Pancreas (tissue), 10 donors: ENCODE data around the gene RPA3. TPM values are rescaled to one million over a fixed set of nuclear protein-coding genes. Genes with fewer than 3 reads are reported as not detected.

Source experiments
- ATAC-seq, 4 donors: fragments of 200-7000 bp; cut with Tn5 transposase; one replicate each; pipeline versions ENCODE4 v1.8.0 to v1.9.1; 2020; ENCODE audit warnings: mild to moderate bottlenecking in 4 of 4, moderate library complexity in 4 of 4
- DNase-seq, 6 donors: peaks; one replicate each; pipeline ENCODE4 v3.0.0-alpha.2; 2020
- FAIRE-seq: peaks from 2 replicates; lab custom pipeline; 2012; peaks lifted over from hg19 to GRCh38; lab: Jason Lieb, UNC
- H3K27ac ChIP-seq, 4 donors: fragments of 200-600 bp; sonication (generic); 1 replicate in 3 of 4; 2 replicates in 1 of 4; pipeline versions ENCODE4 v1.5.0 to v1.8.0; 2020
- H3K27me3 ChIP-seq, 4 donors: fragments of 200-600 bp; one replicate each; pipeline ENCODE4 v1.8.0; 2021
- H3K36me3 ChIP-seq, 3 donors: fragments of 200-600 bp; sonication (generic) in 1 of 3; one replicate each; pipeline versions ENCODE4 v1.5.0 to v1.8.0; 2020 to 2021
- H3K4me1 ChIP-seq, 3 donors: fragments of 200-600 bp; one replicate each; pipeline ENCODE4 v1.8.0; 2021
- H3K4me3 ChIP-seq, 4 donors: fragments of 200-600 bp; sonication (generic) in 2 of 4; one replicate each; pipeline versions ENCODE4 v1.5.0 to v1.8.0; 2020 to 2021
- H3K9me3 ChIP-seq, 4 donors: fragments of 200-600 bp; one replicate each; pipeline ENCODE4 v1.8.0; 2021
- whole genome bisulfite sequencing, 2 donors: extraction: QIAGEN DNeasy Blood & Tissue Kit; methylation state at CpG; one replicate each; pipeline ENCODE4 v1.1.7; 2013; 5-methylcytosine and 5-hydroxymethylcytosine counted together
- intact Hi-C, 3 donors: fragments of 100-400 bp; cut with DNase I; formaldehyde crosslinking; loops; one replicate each; pipeline versions ENCODE4 v1.11.1 to v1.14.2; 2022
- polyA plus RNA-seq, 2 donors: library from polyadenylated mRNA; stranded (reverse); fragments of 200-250 nt; gene quantifications; one replicate each; pipeline ENCODE4 v1.2.3, GENCODE V29; 2013
- total RNA-seq, 6 donors: library from RNA; stranded (reverse); fragmentation: NEBNext Ultra II Directional in 4 of 6; extraction: Animal tissue kit (Norgen Biotek cat#: 25700) in 4 of 6; gene quantifications; one replicate each; pipeline versions ENCODE4 v1.2.1 to v1.2.4, GENCODE V29; 2021 to 2023
- TF ChIP-seq, protein P1 (sequence below), 4 donors: fragments of 200-600 bp; sonication (generic) in 3 of 4; IDR thresholded peaks; one replicate each; pipeline versions ENCODE4 v1.5.0 to v1.8.0; 2021; ENCODE audit warnings: antibody characterized with exemption in 4 of 4
- donor health status: healthy with polysubstance abuse.
- donor health status: DM: no; HTN: no; CAD: no; lungs with moderate emphysema.
- donor health status: DM: no; HTN: no; CAD: no.
- donor health status: control.
- donor health status: control.
- donor health status: Bipolar disorder and iron deficiency.
- donor health status: DM: yes; HTN: yes; CAD: no.
- donor health status: DM: no; HTN: no; CAD: no.
- donor health status: DM: no; HTN: no; CAD: no.
- donor health status: DM: yes; HTN: yes; CAD: no.

RPA3 gene
- total and polyA plus RNA-seq, 8 donors = 5.2 to 16.0 (median 10.0) TPM

- intact Hi-C loops = no loop called here
- Histone ChIP-seq H3K27ac (no peak overlapping the region), H3K4me3 (no peak overlapping the region), H3K4me1 (peaks cover 7 to 17% (median 11%) of the 10 kb centered on the region in 3 donors), H3K36me3 (no peaks in the 10 kb centered on the region), H3K27me3 (no peaks in the 10 kb centered on the region), H3K9me3 (no peaks in the 10 kb centered on the region)
- TF ChIP-seq, protein P1, sequence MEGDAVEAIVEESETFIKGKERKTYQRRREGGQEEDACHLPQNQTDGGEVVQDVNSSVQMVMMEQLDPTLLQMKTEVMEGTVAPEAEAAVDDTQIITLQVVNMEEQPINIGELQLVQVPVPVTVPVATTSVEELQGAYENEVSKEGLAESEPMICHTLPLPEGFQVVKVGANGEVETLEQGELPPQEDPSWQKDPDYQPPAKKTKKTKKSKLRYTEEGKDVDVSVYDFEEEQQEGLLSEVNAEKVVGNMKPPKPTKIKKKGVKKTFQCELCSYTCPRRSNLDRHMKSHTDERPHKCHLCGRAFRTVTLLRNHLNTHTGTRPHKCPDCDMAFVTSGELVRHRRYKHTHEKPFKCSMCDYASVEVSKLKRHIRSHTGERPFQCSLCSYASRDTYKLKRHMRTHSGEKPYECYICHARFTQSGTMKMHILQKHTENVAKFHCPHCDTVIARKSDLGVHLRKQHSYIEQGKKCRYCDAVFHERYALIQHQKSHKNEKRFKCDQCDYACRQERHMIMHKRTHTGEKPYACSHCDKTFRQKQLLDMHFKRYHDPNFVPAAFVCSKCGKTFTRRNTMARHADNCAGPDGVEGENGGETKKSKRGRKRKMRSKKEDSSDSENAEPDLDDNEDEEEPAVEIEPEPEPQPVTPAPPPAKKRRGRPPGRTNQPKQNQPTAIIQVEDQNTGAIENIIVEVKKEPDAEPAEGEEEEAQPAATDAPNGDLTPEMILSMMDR (IDR thresholded peaks at IDR 0.05) = no peak
- peak; percentile 53 to 79 (median 67) for ATAC-seq
- WGBS, 2 donors = 30 to 44% methylated on average over 3 of the region's 3 CpGs
- peak in 3 of 6 donors; percentile 6 to 19 (median 18) for DNase-seq
- FAIRE-seq = peak; percentile 63
Observed at GRCh38 chr7:7751243-7752092, 33.1 kb upstream of the RPA3 start.

DNA sequence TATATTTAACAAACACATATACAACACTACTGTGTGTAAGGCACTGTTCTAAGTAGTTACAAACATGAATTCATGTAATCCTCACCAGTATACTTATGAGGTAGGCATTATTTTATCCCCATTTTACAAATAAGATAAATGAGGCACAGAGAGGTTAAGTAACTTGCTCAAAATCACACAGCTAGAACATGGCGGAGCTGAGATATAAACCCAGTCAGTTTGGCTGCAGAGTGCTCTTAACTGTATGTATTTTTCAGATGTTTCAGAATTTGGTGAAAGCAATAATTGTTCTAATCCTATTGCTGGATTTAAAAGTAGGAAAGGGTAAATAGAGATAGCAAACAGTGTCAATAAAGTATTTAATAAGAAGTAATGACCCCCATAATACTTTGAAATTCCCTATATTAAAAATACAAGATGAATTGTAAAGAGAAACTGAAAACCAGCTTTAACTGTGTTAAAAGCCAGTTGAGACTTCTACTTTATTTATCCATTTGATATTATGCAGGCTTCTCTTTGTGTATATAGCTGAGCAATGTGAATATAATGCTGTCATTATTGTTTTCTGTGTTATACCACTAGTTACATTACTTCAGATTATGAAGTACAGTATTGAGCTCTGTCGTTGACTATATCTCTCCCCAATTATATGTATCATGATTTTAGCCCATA is 32.3 kb upstream of the RPA3 start:
- TF ChIP-seq, protein P1 (IDR thresholded peaks at IDR 0.05) = no peak
- no peak overlapping the region for H3K4me3 ChIP-seq
- H3K4me1 ChIP-seq = peaks cover 7 to 17% (median 11%) of the 10 kb centered on the region in 3 donors
- no peak for DNase-seq
- peak; percentile 73 for FAIRE-seq
- 58% methylated on average over 2 of the region's 2 CpGs for WGBS, 2 donors
- H3K27ac ChIP-seq = no peak overlapping the region
- H3K27me3 ChIP-seq = no peaks in the 10 kb centered on the region
- peak in 3 of 4 donors; percentile 51 to 59 (median 53) for ATAC-seq
- intact Hi-C loops = no loop called here
- no peaks in the 10 kb centered on the region for H3K9me3 ChIP-seq
- no peaks in the 10 kb centered on the region for H3K36me3 ChIP-seq

DNA sequence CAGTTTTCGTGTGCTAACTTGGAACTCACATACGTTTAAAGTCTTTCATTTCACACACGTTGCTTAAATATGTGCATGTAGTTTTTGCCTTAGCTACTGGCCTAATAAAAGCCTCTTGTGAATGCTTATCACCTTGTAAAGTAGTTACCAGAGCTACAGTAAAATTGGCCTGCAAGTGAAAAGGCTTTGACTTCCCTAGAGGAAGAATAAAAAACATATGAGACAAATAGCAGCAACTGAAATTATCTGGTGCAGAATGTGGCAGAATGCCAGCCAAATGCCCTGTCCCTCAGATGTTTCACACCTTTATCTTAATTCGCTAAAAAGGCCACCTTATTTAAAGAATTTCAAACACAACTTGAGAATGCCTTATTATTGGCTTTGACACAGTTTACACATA is 28.1 kb upstream of the RPA3 start:
- 30 to 32% methylated on average over 4 of the region's 4 CpGs for WGBS, 2 donors
- no peak for ATAC-seq

GRCh38 chr7:7745966-7746365 is 27.6 kb upstream of the RPA3 start:
- H3K4me1 ChIP-seq = peaks cover 2 to 4% (median 2%) of the 10 kb centered on the region in 3 donors
- H3K27me3 ChIP-seq = no peaks in the 10 kb centered on the region
- H3K4me3 ChIP-seq = no peak overlapping the region
- H3K9me3 ChIP-seq = no peaks in the 10 kb centered on the region
- no peaks in the 10 kb centered on the region for H3K36me3 ChIP-seq
- DNase-seq (no peak), FAIRE-seq (no peak), ATAC-seq (no peak)
- H3K27ac ChIP-seq = no peak overlapping the region
- TF ChIP-seq, protein P1 (IDR thresholded peaks at IDR 0.05) = no peak
- WGBS, 2 donors = 95 to 98% methylated on average over 4 of the region's 4 CpGs
- intact Hi-C loops = no loop called here

More for the DNA sequence above, 28.1 kb upstream of the RPA3 start:
- FAIRE-seq = no peak
- Histone ChIP-seq H3K27me3 (no peaks in the 10 kb centered on the region), H3K9me3 (no peaks in the 10 kb centered on the region), H3K4me3 (no peak overlapping the region), H3K36me3 (no peaks in the 10 kb centered on the region), H3K4me1 (peaks cover 7% of the 10 kb centered on the region in 3 donors), H3K27ac (no peak overlapping the region)
- TF ChIP-seq, protein P1 (IDR thresholded peaks at IDR 0.05) = no peak
- intact Hi-C loops = no loop called here
- DNase-seq = no peak
